ENCODE results near the gene PEA15. TPM values are rescaled to one million over a fixed set of nuclear protein-coding genes. Genes with fewer than 3 reads are reported as not detected.

PEA15 gene
- total RNA-seq, 1 donor from 2014 or later: 178 TPM

DNA sequence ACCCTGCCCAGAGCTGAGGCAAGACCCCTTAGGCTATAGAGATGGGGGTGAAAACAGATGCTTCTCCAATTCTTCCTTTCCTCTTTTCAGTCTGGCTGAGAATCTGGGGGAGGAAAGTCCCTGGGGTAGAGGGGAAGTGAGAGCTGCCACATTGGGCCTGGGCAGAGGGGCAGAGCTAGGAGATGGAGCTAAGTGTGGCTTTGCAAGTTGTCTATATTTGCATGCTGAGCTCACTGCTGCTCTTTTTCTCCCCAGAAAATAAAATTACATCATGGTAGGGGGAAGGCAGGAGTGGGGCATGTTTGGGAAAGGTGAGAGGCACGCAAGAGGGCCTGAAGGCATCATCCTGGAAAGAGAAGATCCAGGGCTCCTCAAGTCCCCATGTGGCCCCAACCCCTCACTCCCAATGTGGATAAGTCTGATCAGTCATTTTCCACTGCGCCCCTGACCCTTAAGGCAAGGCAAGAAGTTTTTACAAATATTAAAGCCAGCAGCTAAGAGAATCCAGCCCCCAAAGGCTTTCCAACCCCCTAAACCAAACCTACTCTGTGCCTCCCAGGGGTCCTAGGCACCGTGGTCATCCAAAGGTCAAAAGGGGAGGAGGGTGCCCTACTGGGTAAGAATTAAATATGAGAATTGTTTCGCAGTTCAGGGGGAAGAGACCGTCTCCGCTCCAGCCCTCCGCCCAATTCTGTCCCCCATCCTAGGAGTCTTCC lies 500 bp upstream of the PEA15 start:
- peaks cover 0 to 7% of the 10 kb centered on the region in 2 donors for H3K36me3 ChIP-seq
- H3K27ac ChIP-seq: peak overlapping the region; percentile 94 to 98
- H3K9me3 ChIP-seq: no peaks in the 10 kb centered on the region
- H3K4me3 ChIP-seq: peak overlapping the region; percentile 87 to 94
- intact Hi-C loops (cut with DNase I): loop anchor here (1.0 to 10.0 kb wide), 4 partner anchors 11 to 1190 kb away; partner anchors contain the start of gene DCAF8
- H3K4me1 ChIP-seq: peaks cover 0 to 35% of the 10 kb centered on the region in 2 donors
- no peak for DNase-seq (ENCODE audit: low spot score in 2 of 2)
- H3K27me3 ChIP-seq: no peaks in the 10 kb centered on the region
- TF ChIP-seq, protein P1, sequence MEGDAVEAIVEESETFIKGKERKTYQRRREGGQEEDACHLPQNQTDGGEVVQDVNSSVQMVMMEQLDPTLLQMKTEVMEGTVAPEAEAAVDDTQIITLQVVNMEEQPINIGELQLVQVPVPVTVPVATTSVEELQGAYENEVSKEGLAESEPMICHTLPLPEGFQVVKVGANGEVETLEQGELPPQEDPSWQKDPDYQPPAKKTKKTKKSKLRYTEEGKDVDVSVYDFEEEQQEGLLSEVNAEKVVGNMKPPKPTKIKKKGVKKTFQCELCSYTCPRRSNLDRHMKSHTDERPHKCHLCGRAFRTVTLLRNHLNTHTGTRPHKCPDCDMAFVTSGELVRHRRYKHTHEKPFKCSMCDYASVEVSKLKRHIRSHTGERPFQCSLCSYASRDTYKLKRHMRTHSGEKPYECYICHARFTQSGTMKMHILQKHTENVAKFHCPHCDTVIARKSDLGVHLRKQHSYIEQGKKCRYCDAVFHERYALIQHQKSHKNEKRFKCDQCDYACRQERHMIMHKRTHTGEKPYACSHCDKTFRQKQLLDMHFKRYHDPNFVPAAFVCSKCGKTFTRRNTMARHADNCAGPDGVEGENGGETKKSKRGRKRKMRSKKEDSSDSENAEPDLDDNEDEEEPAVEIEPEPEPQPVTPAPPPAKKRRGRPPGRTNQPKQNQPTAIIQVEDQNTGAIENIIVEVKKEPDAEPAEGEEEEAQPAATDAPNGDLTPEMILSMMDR (IDR thresholded peaks at IDR 0.05): no peak

DNA sequence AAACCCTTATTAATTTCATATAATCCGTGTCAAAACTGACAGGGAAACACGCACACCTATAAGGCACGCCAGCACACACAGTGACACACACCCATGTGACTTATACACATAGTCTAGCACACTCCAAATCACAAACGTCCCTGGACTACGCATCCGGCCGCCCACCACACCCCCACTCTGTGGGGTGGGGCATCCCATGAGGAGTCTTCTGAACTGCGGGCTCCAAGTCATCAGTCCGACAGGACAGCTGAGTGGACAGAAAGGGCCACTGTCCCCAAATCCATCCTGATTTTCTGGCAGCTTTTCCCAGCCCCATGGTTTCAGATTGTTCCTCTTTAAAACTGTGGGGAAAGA lies 829 bp downstream of the PEA15 start:
- Histone ChIP-seq H3K27ac (peak overlapping the region; percentile 94 to 98), H3K4me3 (peak overlapping the region; percentile 87 to 94), H3K4me1 (peaks cover 3 to 47% of the 10 kb centered on the region in 2 donors), H3K27me3 (no peaks in the 10 kb centered on the region), H3K9me3 (no peaks in the 10 kb centered on the region), H3K36me3 (peaks cover 0 to 14% of the 10 kb centered on the region in 2 donors)
- TF ChIP-seq, protein P1 (IDR thresholded peaks at IDR 0.05): no peak
- peak; percentile 58 to 85 for DNase-seq (ENCODE audit: low spot score in 2 of 2)
- intact Hi-C loops (cut with DNase I): loop anchor here (5.0 to 10.0 kb wide), 2 partner anchors 56 to 1189 kb away; partner anchors contain the start of gene DCAF8

DNA sequence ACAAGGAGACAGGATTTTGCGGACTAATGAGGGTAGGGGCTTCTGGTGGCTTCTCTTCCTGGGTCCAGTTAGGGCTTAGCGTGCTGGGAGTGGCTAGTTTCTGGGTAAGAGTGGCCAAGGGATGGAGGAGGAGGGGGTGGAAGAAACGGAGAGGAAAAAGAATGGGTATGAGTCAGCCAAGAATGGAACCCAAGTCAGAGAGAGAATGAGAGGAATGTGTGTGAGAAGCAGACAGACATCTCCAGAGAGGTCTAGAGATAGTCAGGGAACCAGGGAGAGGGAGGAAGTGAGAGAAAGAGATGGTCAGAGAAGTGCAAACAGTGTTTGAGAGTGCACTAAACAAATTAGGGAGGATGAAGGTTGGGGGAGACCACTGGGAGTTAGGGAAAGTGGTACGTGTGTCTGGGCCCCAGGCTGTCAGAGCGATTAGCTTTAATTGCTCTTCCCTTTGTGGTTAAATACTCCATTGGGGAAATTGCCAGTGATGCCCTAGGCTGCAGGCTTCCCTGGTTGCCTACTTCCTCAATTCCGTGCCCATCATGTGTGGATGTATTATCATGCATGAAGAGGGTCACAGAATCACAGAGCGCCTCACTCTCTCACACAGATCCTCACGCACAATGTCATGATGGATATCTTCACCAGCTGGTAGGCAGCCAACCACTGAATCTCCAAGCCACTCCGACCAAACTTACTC lies 1.4 kb downstream of the PEA15 start:
- intact Hi-C loops (cut with DNase I): loop anchor here (5.0 to 10.0 kb wide), 2 partner anchors 56 to 1188 kb away; partner anchors contain the start of gene DCAF8
- H3K4me1 ChIP-seq: peaks cover 3 to 47% of the 10 kb centered on the region in 2 donors
- peaks cover 0 to 20% of the 10 kb centered on the region in 2 donors for H3K36me3 ChIP-seq
- H3K27ac ChIP-seq: peak overlapping the region; percentile 94 to 98
- H3K4me3 ChIP-seq: peak overlapping the region; percentile 87 to 94
- H3K9me3 ChIP-seq: no peaks in the 10 kb centered on the region
- no peaks in the 10 kb centered on the region for H3K27me3 ChIP-seq
- TF ChIP-seq, protein P1 (IDR thresholded peaks at IDR 0.05): no peak
- DNase-seq (ENCODE audit: low spot score in 2 of 2): no peak

DNA sequence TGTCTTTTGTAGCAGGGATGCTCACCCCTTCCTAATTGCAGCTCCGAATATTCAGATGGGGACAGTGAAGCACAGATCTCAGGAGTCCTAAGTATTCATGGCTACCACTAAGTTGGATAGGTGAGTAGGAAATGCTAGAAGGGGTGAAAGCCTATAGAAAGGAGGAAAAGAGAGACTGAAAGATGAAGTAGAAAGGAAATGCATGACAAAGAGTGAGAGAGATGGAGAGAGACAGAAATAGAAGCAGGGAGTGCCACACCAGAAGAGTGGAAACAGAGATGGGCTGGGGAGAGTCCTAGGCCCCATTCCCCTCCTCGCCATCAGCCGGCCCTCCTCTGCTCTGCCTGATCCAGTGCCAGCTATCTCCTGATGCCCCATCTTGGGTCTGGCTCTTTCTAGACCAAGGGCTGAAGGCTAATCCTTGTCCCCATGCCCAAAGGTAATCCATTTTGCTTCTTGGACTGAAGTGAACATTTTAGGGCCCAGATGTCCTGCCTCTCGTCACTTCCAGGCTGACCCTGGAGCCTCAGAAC lies 2.0 kb downstream of the PEA15 start:
- Histone ChIP-seq H3K4me3 (peak overlapping the region in 1 of 2 donors; percentile 94), H3K36me3 (peaks cover 2 to 26% of the 10 kb centered on the region in 2 donors), H3K9me3 (no peaks in the 10 kb centered on the region), H3K27ac (peak overlapping the region; percentile 94 to 98), H3K4me1 (peaks cover 3 to 47% of the 10 kb centered on the region in 2 donors), H3K27me3 (no peaks in the 10 kb centered on the region)
- TF ChIP-seq, protein P1 (IDR thresholded peaks at IDR 0.05): no peak
- intact Hi-C loops (cut with DNase I): loop anchor here (5.0 to 10.0 kb wide), 2 partner anchors 55 to 1188 kb away; partner anchors contain the start of gene DCAF8
- DNase-seq (ENCODE audit: low spot score in 2 of 2): no peak

DNA sequence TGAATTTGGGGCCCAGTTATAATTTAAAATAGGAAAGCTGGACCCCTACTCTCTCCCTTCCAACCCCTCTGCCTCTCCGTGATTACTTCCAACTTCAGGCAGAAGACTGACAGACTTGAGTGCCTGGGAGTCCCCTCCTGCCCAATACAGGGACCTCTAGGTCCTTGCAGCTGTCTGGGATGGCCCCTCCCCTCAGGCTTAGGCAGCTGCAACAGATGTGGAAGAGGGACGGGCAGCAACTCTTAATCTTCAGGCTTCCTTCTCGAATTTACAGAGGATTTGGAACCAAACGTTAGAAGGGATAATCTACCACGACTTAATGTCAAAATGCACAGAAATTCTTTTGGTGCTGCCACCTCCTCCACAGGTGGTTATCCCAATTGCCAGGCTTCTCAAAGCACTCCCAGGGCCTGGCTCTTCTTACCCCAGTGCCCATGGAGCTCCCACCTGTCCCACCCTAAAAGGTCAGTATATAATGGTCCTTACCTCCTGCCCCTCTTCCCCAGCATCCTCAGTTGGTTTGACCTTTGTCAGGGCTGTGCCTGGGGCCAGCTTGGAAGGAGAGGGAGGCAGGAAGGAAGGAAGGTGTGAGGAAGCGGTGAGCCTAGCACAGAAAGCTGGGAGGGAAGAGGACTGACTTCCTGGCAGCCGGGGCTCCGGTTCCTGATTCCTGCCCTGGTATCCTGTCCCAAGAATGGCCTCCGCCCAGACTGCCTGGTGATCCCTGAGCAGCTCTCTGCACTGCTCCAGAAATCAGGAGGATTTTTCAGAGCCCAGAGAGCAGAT lies 2.8 kb downstream of the PEA15 start:
- Histone ChIP-seq H3K4me3 (no peak overlapping the region), H3K27me3 (no peaks in the 10 kb centered on the region)
- TF ChIP-seq, protein P1 (IDR thresholded peaks at IDR 0.05): no peak

More for the DNA sequence above, 2.8 kb downstream of the PEA15 start:
- H3K4me1 ChIP-seq: peaks cover 3 to 47% of the 10 kb centered on the region in 2 donors
- DNase-seq (ENCODE audit: low spot score in 2 of 2): no peak
- peak overlapping the region; percentile 94 to 98 for H3K27ac ChIP-seq
- H3K9me3 ChIP-seq: no peaks in the 10 kb centered on the region
- H3K36me3 ChIP-seq: peaks cover 10 to 34% of the 10 kb centered on the region in 2 donors
- intact Hi-C loops (cut with DNase I): loop anchor here (5.0 to 10.0 kb wide), 2 partner anchors 54 to 1187 kb away; partner anchors contain the start of gene DCAF8

Measured in ascending aorta (tissue), 2 donors.